GM19238 (cell line): Measurements from ENCODE around the gene KIZ.

Experiments used
- DNase-seq: peaks from one replicate; pipeline ENCODE4 v3.0.0; 2011; ENCODE audit warnings: low spot score; ENCODE audit not compliant: insufficient read length

KIZ gene

DNA sequence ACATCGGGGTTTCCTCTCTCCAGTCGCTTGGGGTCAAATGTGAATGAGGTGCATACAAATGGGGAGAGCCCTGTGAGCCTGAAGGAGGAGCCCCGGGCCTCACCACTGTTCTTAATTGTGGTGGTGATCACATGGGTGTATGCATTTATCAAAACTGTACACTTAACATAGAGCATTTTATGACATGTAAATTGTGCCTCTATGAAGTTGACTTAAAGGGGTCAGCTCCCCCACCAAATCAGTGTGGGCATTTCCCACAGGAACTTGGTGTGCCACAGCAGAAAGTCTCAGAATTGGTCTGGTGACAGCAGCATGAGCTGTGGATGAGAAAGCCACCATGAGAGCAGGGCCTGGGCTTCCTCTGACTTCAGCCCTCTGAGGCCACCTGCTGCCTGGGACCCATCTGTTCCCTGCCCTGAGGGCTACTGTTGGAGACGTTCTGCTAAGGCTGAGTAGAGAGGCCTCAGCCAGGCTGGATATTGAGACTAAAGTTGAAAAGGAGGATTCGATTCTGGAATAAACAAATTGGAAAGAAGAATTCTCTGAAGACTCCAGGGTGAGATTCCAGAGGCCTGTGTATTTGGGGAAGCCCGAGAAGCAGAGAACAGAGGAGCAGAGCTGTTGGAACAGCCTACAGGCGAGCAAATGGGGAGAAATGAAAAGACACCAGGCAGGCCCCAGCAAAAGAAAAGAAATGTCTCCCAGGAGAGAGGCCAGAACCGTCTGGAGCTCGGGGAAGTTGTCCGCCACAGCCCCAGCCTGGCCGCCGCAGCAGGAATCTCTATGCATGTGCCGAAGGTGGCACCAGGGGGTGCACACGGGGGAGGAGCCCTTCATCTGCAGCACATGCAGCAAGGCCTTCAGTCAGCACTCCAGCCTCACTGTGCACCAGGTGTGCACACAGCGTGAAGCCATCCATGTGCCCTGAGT lies 139.6 kb downstream of the KIZ start:
- no peak for DNase-seq

- DNase-seq: no peak
Observed at GRCh38 chr20:21266191-21266536, 140.3 kb downstream of the KIZ start.

DNA sequence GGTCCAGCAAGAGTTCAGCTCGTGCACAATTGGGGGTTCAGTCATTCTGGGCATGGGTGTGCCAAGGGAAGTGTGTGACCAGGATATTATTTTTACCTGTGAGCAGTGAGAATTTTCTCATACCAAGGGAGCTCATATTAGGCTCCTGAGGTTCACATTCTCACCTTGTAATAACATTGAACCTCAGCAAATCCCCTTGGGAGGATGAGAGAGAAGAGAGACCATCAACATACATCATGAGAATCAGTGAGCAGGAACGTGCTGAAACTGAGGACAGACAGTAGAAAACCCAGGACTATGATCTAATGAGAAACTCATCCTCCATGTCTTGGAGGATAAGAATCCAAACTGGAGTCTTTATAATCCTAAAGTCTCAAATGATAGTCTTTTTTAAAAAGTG lies 143.9 kb downstream of the KIZ start:
- no peak for DNase-seq

DNA sequence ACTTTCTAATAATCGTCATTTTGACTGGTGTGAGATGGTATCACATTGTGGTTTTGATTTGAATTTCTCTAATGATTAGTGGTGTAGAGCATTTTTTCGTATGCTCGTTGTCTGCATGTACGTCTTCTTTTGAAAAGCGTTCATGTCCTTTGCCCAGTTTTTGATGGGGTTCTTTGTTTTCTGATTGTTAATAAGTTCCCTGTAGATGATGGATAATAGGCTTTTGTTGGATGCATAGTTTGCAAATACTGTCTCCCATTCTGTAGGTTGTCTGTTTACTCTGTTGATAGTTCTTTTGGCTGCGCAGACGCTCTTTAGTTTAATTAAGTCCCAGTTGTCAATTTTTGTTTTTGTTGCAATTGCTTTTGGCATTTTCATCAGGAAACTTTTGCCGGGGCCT lies 144.9 kb downstream of the KIZ start:
- DNase-seq: no peak

DNA sequence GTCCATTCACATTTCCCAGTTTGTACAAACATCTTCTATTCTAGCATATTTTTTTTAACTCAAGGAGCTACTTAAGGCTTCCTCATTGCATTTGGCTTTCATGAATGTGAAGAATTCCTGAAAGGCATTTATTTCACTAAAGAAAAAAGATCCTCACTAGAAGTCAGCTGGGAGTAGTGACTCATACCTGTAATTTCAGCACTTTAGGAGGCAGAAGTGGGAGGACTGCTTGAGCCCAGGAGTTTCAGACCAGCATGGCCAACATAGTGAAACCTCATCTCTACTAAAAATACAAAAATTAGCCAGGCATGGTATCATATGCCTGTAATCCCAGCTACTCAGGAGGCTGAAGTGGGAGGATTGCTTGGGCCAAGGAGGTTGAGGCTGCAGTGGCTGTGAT lies 146.4 kb downstream of the KIZ start:
- no peak for DNase-seq

DNA sequence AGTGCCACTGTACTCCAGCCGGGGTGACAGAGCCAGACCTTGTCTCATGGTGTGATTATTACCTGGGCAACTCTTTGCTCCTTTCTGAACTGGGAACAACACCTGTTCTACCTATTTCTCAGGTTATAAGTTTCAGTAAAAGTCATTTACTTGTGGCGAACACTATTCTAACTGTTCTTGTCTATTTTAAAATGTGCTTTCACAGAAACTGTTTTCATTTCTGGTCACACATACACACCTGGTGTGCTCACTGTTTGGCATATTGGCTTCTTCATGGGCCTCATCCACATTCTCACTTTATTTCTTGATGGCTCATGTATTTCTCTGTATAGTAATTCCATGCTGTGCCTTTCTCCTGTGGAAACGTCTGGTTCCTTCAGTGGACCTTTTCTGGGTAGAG lies 146.8 kb downstream of the KIZ start:
- DNase-seq: no peak

DNA sequence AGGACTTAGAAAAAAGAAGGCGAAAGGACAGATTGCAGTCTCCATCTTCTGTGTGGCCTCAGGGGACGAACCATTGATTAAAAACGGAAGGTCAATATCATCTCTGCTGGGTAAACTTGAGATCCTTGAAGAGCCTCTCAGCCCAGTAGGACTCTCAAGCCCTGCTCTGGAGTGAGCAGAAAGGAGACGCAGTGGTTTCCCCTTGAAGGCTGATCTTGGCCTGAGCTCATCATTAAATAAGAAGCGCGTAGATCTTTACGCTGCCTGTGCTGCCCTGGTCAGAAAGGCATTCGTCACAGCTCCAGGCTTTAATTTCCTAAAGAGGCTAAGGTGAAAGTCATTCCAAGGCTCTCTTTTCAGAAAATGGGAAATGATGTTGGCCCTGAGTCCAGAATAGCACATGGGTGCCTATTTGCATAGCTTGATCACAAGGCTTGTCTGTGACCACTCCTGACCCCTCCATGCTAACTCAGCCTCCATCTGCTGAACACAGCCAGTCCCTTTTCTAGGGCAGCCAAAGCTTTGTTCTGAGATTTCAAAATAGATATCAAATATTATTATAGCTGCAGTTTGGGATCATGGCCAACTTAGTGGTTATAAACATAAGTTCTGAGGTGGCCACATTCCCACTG lies 148.0 kb downstream of the KIZ start:
- DNase-seq: no peak

- DNase-seq: no peak
Observed at GRCh38 chr20:21278829-21279228, 152.9 kb downstream of the KIZ start.

DNA sequence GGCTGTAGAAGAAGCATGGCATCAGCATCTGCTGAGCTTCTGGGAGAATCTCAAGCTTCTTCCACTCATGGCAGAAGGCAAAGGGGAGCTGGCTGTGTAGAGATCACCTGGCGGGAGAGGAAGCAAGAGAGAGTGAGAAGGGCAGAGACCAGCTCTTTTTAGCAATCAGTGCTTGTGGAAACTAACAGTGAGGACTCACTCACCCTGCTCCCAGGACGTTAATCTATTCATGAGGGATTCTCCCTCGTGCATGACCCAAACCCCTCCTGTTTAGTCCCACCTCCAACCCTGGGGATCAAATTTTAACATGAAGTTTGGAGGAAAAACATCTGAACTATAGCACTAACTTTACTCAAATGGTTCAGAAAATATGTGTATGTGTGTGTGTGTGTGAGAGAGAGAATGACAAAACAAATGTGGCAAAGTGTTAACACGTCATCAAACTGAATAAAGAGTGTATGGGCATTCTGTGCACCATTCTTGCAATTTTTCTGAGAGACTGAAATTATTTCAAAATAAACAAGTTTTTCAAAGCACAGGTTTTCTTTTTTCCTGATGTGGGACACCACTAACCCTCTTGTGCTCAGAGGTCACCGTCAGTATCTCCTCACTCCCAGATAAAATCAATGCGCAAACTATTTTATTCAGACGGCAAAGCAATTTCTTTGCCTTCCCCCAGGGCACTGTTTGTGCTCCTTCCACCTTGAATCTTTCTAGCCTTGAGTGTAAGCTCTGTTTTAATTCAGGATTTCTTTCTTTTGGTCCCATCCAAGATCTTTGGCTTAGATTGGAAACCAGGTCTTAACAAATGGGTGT lies 154.0 kb downstream of the KIZ start:
- no peak for DNase-seq

- no peak for DNase-seq
Observed at GRCh38 chr20:21280522-21281016, 154.7 kb downstream of the KIZ start.

GRCh38 chr20:21286775-21287174 lies 160.9 kb downstream of the KIZ start:
- no peak for DNase-seq

- DNase-seq: no peak
Observed at GRCh38 chr20:21288587-21289370, 162.9 kb downstream of the KIZ start.

GRCh38 chr20:21289651-21290050 lies 163.8 kb downstream of the KIZ start:
- DNase-seq: no peak

GRCh38 chr20:21291026-21291425 lies 165.1 kb downstream of the KIZ start:
- DNase-seq: no peak

- DNase-seq: no peak
Observed at GRCh38 chr20:21294755-21295154, 168.9 kb downstream of the KIZ start.
